ENCODE data around the gene VPS37B. TPM values are rescaled to one million over a fixed set of nuclear protein-coding genes. Genes with fewer than 3 reads are reported as not detected.
A peak's percentile ranks its signal among the peaks of the same experiment; 100 is the strongest.
"Not testable (repeated sequence)": the region's sequence is repeated elsewhere in the genome, so short reads cannot be mapped to it uniquely, and the experiment has no call there.

VPS37B gene
- total RNA-seq, 4 donors from 2014 or later, result 3.3 to 21.6 (median 20.2) TPM

DNA sequence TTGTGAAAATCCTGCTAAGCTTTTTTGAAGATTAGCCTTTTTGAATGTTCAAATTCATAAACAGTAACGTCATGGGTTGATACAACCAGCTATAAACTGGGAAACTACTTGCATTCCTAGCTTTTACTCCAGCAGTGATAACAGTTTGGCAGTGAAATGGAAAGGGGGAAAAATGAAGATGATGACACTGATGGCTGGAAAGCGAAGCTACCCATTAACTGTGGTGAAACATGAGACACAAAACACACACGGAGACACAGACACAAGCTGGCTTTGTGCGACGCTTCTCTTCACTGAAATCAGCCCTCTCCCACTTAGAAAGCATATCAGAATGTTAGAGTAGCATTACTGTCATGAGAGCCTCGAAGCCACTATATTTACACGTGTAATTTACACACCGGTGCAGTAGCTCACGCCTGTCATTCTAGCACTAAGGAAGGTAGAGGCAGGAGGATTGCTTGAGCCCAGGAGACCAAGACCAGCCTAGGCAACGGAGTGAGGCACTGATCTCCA, 15.7 kb downstream of the VPS37B start:
- intact Hi-C loops (cut with DNase I; ENCODE audit: low total_unique reads), result no loop called here
- TF ChIP-seq, protein P1, sequence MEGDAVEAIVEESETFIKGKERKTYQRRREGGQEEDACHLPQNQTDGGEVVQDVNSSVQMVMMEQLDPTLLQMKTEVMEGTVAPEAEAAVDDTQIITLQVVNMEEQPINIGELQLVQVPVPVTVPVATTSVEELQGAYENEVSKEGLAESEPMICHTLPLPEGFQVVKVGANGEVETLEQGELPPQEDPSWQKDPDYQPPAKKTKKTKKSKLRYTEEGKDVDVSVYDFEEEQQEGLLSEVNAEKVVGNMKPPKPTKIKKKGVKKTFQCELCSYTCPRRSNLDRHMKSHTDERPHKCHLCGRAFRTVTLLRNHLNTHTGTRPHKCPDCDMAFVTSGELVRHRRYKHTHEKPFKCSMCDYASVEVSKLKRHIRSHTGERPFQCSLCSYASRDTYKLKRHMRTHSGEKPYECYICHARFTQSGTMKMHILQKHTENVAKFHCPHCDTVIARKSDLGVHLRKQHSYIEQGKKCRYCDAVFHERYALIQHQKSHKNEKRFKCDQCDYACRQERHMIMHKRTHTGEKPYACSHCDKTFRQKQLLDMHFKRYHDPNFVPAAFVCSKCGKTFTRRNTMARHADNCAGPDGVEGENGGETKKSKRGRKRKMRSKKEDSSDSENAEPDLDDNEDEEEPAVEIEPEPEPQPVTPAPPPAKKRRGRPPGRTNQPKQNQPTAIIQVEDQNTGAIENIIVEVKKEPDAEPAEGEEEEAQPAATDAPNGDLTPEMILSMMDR (IDR thresholded peaks at IDR 0.05), result no peak
- peak overlapping the region; percentile 28 to 63 for H3K27ac ChIP-seq
- peaks cover 0 to 5% of the 10 kb centered on the region in 2 donors for H3K4me1 ChIP-seq
- no peaks in the 10 kb centered on the region for H3K27me3 ChIP-seq
- DNase-seq, result no peak
- H3K4me3 ChIP-seq, result no peak overlapping the region
- no peaks in the 10 kb centered on the region for H3K9me3 ChIP-seq
- no peaks in the 10 kb centered on the region for H3K36me3 ChIP-seq

DNA sequence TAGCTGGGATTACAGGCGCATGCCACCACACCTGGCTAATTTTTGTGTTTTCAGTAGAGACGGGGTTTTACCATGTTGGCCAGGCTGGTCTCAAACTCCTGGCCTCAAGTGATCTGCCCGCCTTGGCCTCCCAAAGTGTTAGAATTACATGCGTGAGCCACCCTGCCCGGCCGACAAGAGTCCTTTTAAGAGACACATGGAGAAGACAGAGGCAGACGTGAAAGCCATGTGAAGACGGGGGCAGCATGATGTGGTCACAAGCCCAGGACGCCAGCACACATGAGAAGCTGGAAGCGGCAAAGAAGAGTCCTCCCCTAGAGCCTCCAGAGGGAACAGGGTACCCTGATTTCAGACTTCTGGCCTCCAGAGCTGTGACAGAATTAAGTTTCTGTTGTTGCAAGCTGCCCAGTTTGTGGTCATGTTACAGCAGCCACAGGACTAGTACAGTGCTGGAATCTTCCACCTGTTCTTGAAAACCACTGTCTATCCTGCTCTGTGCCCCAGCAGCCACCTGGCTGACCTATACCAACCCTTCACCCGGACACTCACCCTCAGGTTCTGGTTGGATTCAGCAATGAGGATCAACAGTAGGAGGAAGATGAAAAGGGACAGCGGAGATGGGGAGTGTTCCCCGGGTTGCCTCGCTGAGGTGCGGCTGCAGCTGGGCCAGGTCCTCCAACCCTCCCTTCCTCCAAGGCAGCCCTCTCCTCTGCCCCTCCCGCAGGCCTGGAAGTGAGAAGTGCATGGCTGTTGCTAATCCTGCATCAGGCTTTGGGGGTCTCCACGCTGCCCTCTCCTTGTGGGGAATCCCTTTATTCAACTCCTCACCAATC, 16.9 kb downstream of the VPS37B start:
- Histone ChIP-seq H3K9me3 (no peaks in the 10 kb centered on the region), H3K27me3 (no peaks in the 10 kb centered on the region), H3K36me3 (no peaks in the 10 kb centered on the region), H3K4me3 (no peak overlapping the region), H3K4me1 (peaks cover 0 to 5% of the 10 kb centered on the region in 2 donors), H3K27ac (peak overlapping the region; percentile 29 to 63)
- intact Hi-C loops (cut with DNase I; ENCODE audit: low total_unique reads), result no loop called here
- DNase-seq, result no peak
- TF ChIP-seq, protein P1 (IDR thresholded peaks at IDR 0.05), result no peak
- no peak for TF ChIP-seq POLR2A (IDR thresholded peaks at IDR 0.05)

DNA sequence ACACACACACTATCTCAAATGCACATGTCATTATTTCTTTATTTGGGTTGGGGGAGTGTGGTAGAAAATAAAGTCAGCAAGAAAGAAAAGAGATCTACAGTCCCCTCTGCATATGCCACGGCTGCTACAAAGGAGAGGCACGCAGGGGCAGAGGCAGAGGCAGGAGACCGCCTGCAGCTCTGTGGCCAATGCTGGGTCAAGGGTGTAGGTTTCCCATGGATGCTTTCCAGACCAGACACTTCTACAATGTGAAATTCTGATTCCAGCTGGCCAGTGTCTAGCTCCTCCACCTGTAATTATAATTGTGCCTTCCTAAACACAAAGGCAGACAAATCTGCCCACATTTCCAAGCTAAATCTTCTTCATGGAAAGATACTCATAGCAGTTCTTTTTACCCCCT, 19.2 kb downstream of the VPS37B start:
- H3K4me3 ChIP-seq, result no peak overlapping the region
- DNase-seq, result no peak
- H3K27me3 ChIP-seq, result no peaks in the 10 kb centered on the region
- H3K9me3 ChIP-seq, result no peaks in the 10 kb centered on the region
- H3K4me1 ChIP-seq, result peaks cover 0 to 5% of the 10 kb centered on the region in 2 donors
- intact Hi-C loops (cut with DNase I; ENCODE audit: low total_unique reads), result no loop called here
- no peak overlapping the region for H3K27ac ChIP-seq
- TF ChIP-seq, protein P1 (IDR thresholded peaks at IDR 0.05), result no peak
- no peak for TF ChIP-seq POLR2A (IDR thresholded peaks at IDR 0.05)
- no peaks in the 10 kb centered on the region for H3K36me3 ChIP-seq

DNA sequence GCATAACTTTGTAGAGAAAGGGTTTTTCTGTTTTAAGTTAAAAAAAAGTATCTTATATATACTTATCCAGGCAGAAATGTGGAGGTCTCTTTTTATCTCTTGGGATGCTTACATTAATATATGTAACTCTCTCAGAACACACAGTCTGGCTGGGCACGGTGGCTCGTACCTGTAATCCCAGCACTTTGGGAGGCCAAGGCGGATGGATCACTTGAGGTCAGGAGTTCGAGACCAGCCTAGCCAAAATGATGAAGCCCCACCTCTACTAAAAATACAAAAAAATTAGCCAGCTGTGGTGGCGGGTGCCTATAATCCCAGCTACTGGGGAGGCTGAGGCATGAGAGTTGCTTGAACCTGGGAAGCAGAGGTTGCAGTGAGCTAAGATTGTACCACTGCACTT, 19.6 kb downstream of the VPS37B start:
- H3K27me3 ChIP-seq; H3K9me3 ChIP-seq; H3K4me1 ChIP-seq; H3K36me3 ChIP-seq; H3K4me3 ChIP-seq; H3K27ac ChIP-seq; DNase-seq; intact Hi-C loops (cut with DNase I; ENCODE audit: low total_unique reads): not testable (repeated sequence)

DNA sequence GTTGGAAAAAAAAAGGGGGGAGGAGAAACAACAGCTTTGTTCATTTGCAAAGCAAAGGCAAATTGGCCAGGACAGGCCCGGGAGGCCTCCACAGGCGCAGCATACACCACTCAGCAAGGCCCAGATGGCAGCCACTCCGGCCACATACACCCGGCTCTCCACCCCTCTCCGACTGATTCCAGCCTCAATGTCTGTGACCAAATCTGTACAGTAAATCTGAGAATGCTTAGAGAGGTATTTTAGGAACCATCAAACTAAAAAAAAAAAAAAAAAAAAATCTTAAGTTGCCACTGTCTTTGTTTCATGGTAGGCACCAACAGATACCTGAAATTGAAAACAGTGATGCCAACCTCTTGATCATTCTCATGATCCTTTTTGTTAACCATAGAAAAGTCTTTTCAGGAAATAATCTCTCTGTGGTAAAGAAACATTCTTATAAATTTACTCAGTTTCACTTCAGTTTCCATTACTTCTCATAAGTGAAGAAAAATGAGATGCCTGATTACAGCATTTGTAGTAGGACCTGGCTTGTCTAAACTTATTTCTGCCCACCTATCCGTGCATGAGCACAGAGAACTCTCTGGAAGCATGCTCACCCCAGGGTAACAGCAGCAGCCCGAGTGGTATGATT, 20.2 kb downstream of the VPS37B start:
- Histone ChIP-seq H3K27me3 (no peaks in the 10 kb centered on the region), H3K36me3 (no peaks in the 10 kb centered on the region), H3K4me1 (peaks cover 0 to 11% of the 10 kb centered on the region in 2 donors), H3K27ac (no peak overlapping the region), H3K9me3 (no peaks in the 10 kb centered on the region), H3K4me3 (no peak overlapping the region)
- intact Hi-C loops (cut with DNase I; ENCODE audit: low total_unique reads), result no loop called here
- DNase-seq, result no peak
- TF ChIP-seq, protein P1 (IDR thresholded peaks at IDR 0.05), result no peak
- no peak for TF ChIP-seq POLR2A (IDR thresholded peaks at IDR 0.05)

Measured in uterus (tissue), 4 donors.